ENCODE data around the gene MYO1E.

The MYO1E gene

GRCh38 chr15:59384507-59384906, 11.8 kb upstream of the MYO1E start:
- no peak overlapping the region for H3K4me3 ChIP-seq (ENCODE audit: low read depth, low read length)
- no peaks in the 10 kb centered on the region for H3K36me3 ChIP-seq
- DNase-seq = no peak
- no peak for TF ChIP-seq CTCF (IDR thresholded peaks at IDR 0.05; ENCODE audit: low read depth, low read length)
- no peaks in the 10 kb centered on the region for H3K27me3 ChIP-seq (ENCODE audit: insufficient read depth, low read depth, severe bottlenecking)
- no peak overlapping the region for H3K27ac ChIP-seq
- H3K9me3 ChIP-seq (ENCODE audit: severe bottlenecking) = no peaks in the 10 kb centered on the region

DNA sequence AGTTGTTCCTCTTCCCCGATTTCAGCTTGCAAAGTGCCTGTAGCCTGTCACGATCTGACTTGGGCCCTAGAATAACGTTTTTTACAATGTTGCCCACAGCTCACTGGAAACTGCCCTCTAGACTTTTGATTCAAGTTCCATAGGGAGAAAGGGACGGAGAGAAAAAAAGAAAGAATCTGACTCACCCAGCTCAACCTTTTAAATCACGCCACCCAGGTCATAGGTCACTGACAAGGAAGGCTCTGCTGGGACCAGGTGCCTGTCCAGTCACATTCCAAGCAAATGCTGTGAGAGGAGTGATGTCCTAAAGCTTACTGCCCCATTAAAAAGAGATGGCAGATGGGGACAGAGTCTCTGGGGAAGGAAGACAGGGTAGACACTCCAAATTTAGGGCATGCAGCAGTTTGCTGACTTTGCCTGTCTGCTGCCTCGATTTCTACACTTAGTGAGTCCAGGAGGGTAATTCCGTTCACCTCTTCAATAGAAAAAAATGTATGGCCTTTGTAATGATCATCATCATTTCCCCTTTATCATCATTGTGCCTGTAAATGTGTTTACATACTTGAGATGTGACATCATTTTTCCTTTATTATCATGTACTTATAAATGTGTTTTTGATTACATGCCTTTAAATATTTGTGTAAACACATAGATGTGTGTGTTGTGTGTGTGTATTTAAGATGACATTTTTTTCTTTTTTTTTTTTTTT, 8.4 kb upstream of the MYO1E start:
- no peak for DNase-seq
- TF ChIP-seq CTCF (IDR thresholded peaks at IDR 0.05; ENCODE audit: low read depth, low read length) = no peak
- no peaks in the 10 kb centered on the region for H3K9me3 ChIP-seq (ENCODE audit: severe bottlenecking)
- H3K27ac ChIP-seq = no peak overlapping the region
- no peaks in the 10 kb centered on the region for H3K27me3 ChIP-seq (ENCODE audit: insufficient read depth, low read depth, severe bottlenecking)
- no peaks in the 10 kb centered on the region for H3K36me3 ChIP-seq
- H3K4me3 ChIP-seq (ENCODE audit: low read depth, low read length) = no peak overlapping the region

- no peak overlapping the region for H3K4me3 ChIP-seq (ENCODE audit: low read depth, low read length)
- H3K27ac ChIP-seq = no peak overlapping the region
- no peak for DNase-seq
- no peaks in the 10 kb centered on the region for H3K36me3 ChIP-seq
- no peaks in the 10 kb centered on the region for H3K9me3 ChIP-seq (ENCODE audit: severe bottlenecking)
- TF ChIP-seq CTCF (IDR thresholded peaks at IDR 0.05; ENCODE audit: low read depth, low read length) = no peak
- H3K27me3 ChIP-seq (ENCODE audit: insufficient read depth, low read depth, severe bottlenecking) = no peaks in the 10 kb centered on the region
Measured at GRCh38 chr15:59379531-59379930, 6.9 kb upstream of the MYO1E start.

DNA sequence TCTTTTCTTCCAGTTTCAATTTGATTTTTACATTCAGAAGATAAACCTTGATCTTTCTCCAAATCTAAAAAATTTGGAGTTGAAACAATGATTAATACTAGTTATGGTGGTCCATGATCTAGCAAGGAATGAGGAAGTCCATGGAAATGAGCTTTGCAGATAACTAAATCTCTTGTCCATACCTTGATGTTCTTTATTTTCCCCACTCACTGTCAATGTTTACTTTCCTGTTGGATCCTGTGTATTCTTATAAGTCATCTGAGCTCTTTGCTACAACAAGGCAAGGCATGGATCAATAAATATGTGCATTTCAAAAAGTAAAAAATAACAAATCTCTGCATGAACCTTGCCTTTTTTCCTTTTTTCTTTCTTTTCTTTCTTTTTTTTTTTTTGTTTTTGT, 6.2 kb upstream of the MYO1E start:
- H3K27ac ChIP-seq = no peak overlapping the region
- H3K4me3 ChIP-seq (ENCODE audit: low read depth, low read length) = no peak overlapping the region
- DNase-seq = no peak
- H3K36me3 ChIP-seq = no peaks in the 10 kb centered on the region
- TF ChIP-seq CTCF (IDR thresholded peaks at IDR 0.05; ENCODE audit: low read depth, low read length) = no peak
- no peaks in the 10 kb centered on the region for H3K27me3 ChIP-seq (ENCODE audit: insufficient read depth, low read depth, severe bottlenecking)
- H3K9me3 ChIP-seq (ENCODE audit: severe bottlenecking) = no peaks in the 10 kb centered on the region

- TF ChIP-seq CTCF (IDR thresholded peaks at IDR 0.05; ENCODE audit: low read depth, low read length) = no peak
- H3K36me3 ChIP-seq = no peaks in the 10 kb centered on the region
- H3K9me3 ChIP-seq (ENCODE audit: severe bottlenecking) = no peaks in the 10 kb centered on the region
- DNase-seq = no peak
- no peak overlapping the region for H3K27ac ChIP-seq
- no peaks in the 10 kb centered on the region for H3K27me3 ChIP-seq (ENCODE audit: insufficient read depth, low read depth, severe bottlenecking)
- no peak overlapping the region for H3K4me3 ChIP-seq (ENCODE audit: low read depth, low read length)
Measured at GRCh38 chr15:59377924-59378323, 5.3 kb upstream of the MYO1E start.

GRCh38 chr15:59376733-59377132, 4.1 kb upstream of the MYO1E start:
- H3K4me3 ChIP-seq (ENCODE audit: low read depth, low read length) = no peak overlapping the region
- H3K9me3 ChIP-seq (ENCODE audit: severe bottlenecking) = no peaks in the 10 kb centered on the region
- H3K36me3 ChIP-seq = peaks cover 2% of the 10 kb centered on the region; the same call in 1 of the 2 replicates
- no peak overlapping the region for H3K27ac ChIP-seq
- no peak for DNase-seq
- TF ChIP-seq CTCF (IDR thresholded peaks at IDR 0.05; ENCODE audit: low read depth, low read length) = no peak
- no peaks in the 10 kb centered on the region for H3K27me3 ChIP-seq (ENCODE audit: insufficient read depth, low read depth, severe bottlenecking)
